GM15510 (cell line): ENCODE data around the gene CTDSPL.

Experiments used
- POLR2A ChIP-seq: IDR thresholded peaks from 3 replicates; pipeline ENCODE4 v1.6.1; 2011; ENCODE audit warnings: borderline replicate concordance; ENCODE audit not compliant: insufficient read length; ENCODE audit errors: extremely low read depth

Gene CTDSPL

GRCh38 chr3:37985637-37986320, 124.1 kb downstream of the CTDSPL start:
- TF ChIP-seq POLR2A, result no peak

GRCh38 chr3:37986479-37987314, 125.0 kb downstream of the CTDSPL start:
- TF ChIP-seq POLR2A, result no peak

- TF ChIP-seq POLR2A, result no peak
Observed at GRCh38 chr3:37987315-37987697, 125.6 kb downstream of the CTDSPL start.

GRCh38 chr3:37987751-37988179, 126.1 kb downstream of the CTDSPL start:
- no peak for TF ChIP-seq POLR2A

GRCh38 chr3:37988931-37989525, 127.3 kb downstream of the CTDSPL start:
- TF ChIP-seq POLR2A, result no peak

GRCh38 chr3:37989821-37990480, 128.3 kb downstream of the CTDSPL start:
- no peak for TF ChIP-seq POLR2A

GRCh38 chr3:37990527-37990926, 128.8 kb downstream of the CTDSPL start, which contains the start of gene VILL:
VILL (plus strand) TSS chr3:37990786; CDS start chr3:37993673, 2,887 bp downstream.
- no peak for TF ChIP-seq POLR2A

- no peak for TF ChIP-seq POLR2A
Observed at GRCh38 chr3:37991109-37991508, 129.4 kb downstream of the CTDSPL start.

GRCh38 chr3:37991823-37992222, 130.1 kb downstream of the CTDSPL start:
- TF ChIP-seq POLR2A, result no peak

- TF ChIP-seq POLR2A, result no peak
Observed at GRCh38 chr3:37992271-37993066, 130.8 kb downstream of the CTDSPL start.

GRCh38 chr3:37993067-37993455, 131.4 kb downstream of the CTDSPL start:
- TF ChIP-seq POLR2A, result no peak

- no peak for TF ChIP-seq POLR2A
Observed at GRCh38 chr3:37993460-37993819, 131.8 kb downstream of the CTDSPL start.

GRCh38 chr3:37993820-37994638, 132.3 kb downstream of the CTDSPL start:
- TF ChIP-seq POLR2A, result peak; percentile 80
